KMS-11 (cell line): ENCODE results near the gene VPS26C.
A peak's percentile ranks its signal among the peaks of the same experiment; 100 is the strongest.
"Not testable (repeated sequence)": the region's sequence is repeated elsewhere in the genome, so short reads cannot be mapped to it uniquely, and the experiment has no call there.

Experiments
- H2AFZ ChIP-seq: fragments of 200-600 bp; sonication (generic); 2 replicates; pipeline ENCODE4 v1.6.1; 2016; ENCODE audit warnings: antibody characterized with exemption, mixed run types, low read depth
- H3K27ac ChIP-seq: fragments of 200-600 bp; sonication (generic); 2 replicates; pipeline ENCODE4 v1.6.1; 2016; ENCODE audit warnings: mild to moderate bottlenecking, mixed run types
- H3K27me3 ChIP-seq: fragments of 200-600 bp; sonication (generic); 2 replicates; pipeline ENCODE4 v1.6.1; 2017; ENCODE audit warnings: mild to moderate bottlenecking, low read depth, mixed run types, moderate library complexity; ENCODE audit not compliant: insufficient read depth
- H3K36me3 ChIP-seq: fragments of 200-600 bp; sonication (generic); 2 replicates; pipeline ENCODE4 v1.6.1; 2017; ENCODE audit warnings: mild to moderate bottlenecking, mixed run types; ENCODE audit not compliant: insufficient read depth
- H3K4me1 ChIP-seq: fragments of 200-600 bp; sonication (generic); 2 replicates; pipeline ENCODE4 v1.6.1; 2016; ENCODE audit warnings: mild to moderate bottlenecking, low read depth, mixed run types; ENCODE audit not compliant: poor library complexity, severe bottlenecking
- H3K4me2 ChIP-seq: fragments of 200-600 bp; sonication (generic); 2 replicates; pipeline ENCODE4 v1.7.0; 2016; ENCODE audit warnings: mild to moderate bottlenecking, mixed run types
- H3K4me3 ChIP-seq: fragments of 200-600 bp; sonication (generic); IDR thresholded peaks from 2 replicates; pipeline ENCODE4 v1.6.1; 2017; ENCODE audit warnings: low read depth, low read length, mixed read lengths; ENCODE audit not compliant: insufficient read depth
- H3K79me2 ChIP-seq: fragments of 200-600 bp; sonication (generic); 2 replicates; pipeline ENCODE4 v1.6.1; 2016; ENCODE audit warnings: low read depth, mixed run types; ENCODE audit not compliant: insufficient read depth
- H3K9ac ChIP-seq: fragments of 200-600 bp; sonication (generic); 2 replicates; pipeline ENCODE4 v1.6.1; 2016; ENCODE audit warnings: mild to moderate bottlenecking, mixed run types
- H4K20me1 ChIP-seq: fragments of 200-600 bp; sonication (generic); 2 replicates; pipeline ENCODE4 v1.6.1; 2016; ENCODE audit warnings: mild to moderate bottlenecking, mixed run types; ENCODE audit not compliant: insufficient read depth
- CTCF ChIP-seq: fragments of 200-600 bp; sonication (generic); conservative IDR thresholded peaks from 2 replicates; pipeline ENCODE4 v1.6.1; 2017; ENCODE audit warnings: low read depth, mild to moderate bottlenecking, antibody characterized with exemption, low read length, moderate library complexity, mixed read lengths

Gene VPS26C

GRCh38 chr21:37224861-37225839 is 42.0 kb downstream of the VPS26C start:
- peaks cover 7% of the 10 kb centered on the region for H3K4me1 ChIP-seq
- no peaks in the 10 kb centered on the region for H3K27me3 ChIP-seq
- peaks cover 60% of the 10 kb centered on the region for H3K79me2 ChIP-seq
- TF ChIP-seq CTCF, result no peak
- H3K4me2 ChIP-seq, result no peak overlapping the region
- no peaks in the 10 kb centered on the region for H4K20me1 ChIP-seq
- H3K9ac ChIP-seq, result no peak overlapping the region
- no peak overlapping the region for H2AFZ ChIP-seq
- H3K27ac ChIP-seq, result no peak overlapping the region
- H3K4me3 ChIP-seq, result no peak overlapping the region
- H3K36me3 ChIP-seq, result peaks cover 6% of the 10 kb centered on the region; the same call in 1 of the 2 replicates

- Histone ChIP-seq H3K9ac (no peak overlapping the region), H2AFZ (no peak overlapping the region), H4K20me1 (no peaks in the 10 kb centered on the region), H3K36me3 (peaks cover 6% of the 10 kb centered on the region; the same call in 1 of the 2 replicates), H3K27ac (no peak overlapping the region), H3K4me2 (no peak overlapping the region), H3K4me3 (no peak overlapping the region), H3K27me3 (no peaks in the 10 kb centered on the region), H3K4me1 (peaks cover 14% of the 10 kb centered on the region), H3K79me2 (peaks cover 49% of the 10 kb centered on the region)
- TF ChIP-seq CTCF, result no peak
Observed at GRCh38 chr21:37223804-37224345, 43.3 kb downstream of the VPS26C start.

GRCh38 chr21:37222248-37222647 is 44.9 kb downstream of the VPS26C start:
- H3K79me2 ChIP-seq, result peaks cover 43% of the 10 kb centered on the region
- not testable (repeated sequence) for H4K20me1 ChIP-seq, H3K9ac ChIP-seq, H3K27ac ChIP-seq, H3K27me3 ChIP-seq, H2AFZ ChIP-seq, H3K36me3 ChIP-seq, H3K4me2 ChIP-seq, H3K4me3 ChIP-seq
- H3K4me1 ChIP-seq, result peaks cover 14% of the 10 kb centered on the region

- peak overlapping the region; percentile 81 for H3K4me2 ChIP-seq
- TF ChIP-seq CTCF, result peak; percentile 21; the same call in 1 of the 2 replicates
- H3K36me3 ChIP-seq, result no peaks in the 10 kb centered on the region
- H3K4me1 ChIP-seq, result peaks cover 14% of the 10 kb centered on the region
- peak overlapping the region; percentile 91 for H2AFZ ChIP-seq
- H3K9ac ChIP-seq, result peak overlapping the region; percentile 75
- peak overlapping the region; percentile 80 for H3K27ac ChIP-seq
- no peaks in the 10 kb centered on the region for H4K20me1 ChIP-seq
- no peaks in the 10 kb centered on the region for H3K27me3 ChIP-seq
- H3K79me2 ChIP-seq, result peaks cover 36% of the 10 kb centered on the region
- no peak overlapping the region for H3K4me3 ChIP-seq
Observed at GRCh38 chr21:37220981-37221664, 46.0 kb downstream of the VPS26C start.
